ENCODE measurements around the gene TMC7.

Gene TMC7

GRCh38 chr16:19033761-19034160 is 50.0 kb downstream of the TMC7 start:
- no peak for DNase-seq

- no peak for DNase-seq
Observed at GRCh38 chr16:19040400-19040799, 56.7 kb downstream of the TMC7 start.

GRCh38 chr16:19044769-19045168 is 61.0 kb downstream of the TMC7 start:
- DNase-seq: no peak

GRCh38 chr16:19046062-19046461 is 62.3 kb downstream of the TMC7 start:
- DNase-seq: peak; percentile 4

GRCh38 chr16:19062706-19063105 is 79.0 kb downstream of the TMC7 start:
- DNase-seq: no peak

- no peak for DNase-seq
Observed at GRCh38 chr16:19066988-19067348, 83.2 kb downstream of the TMC7 start.

- peak; percentile 100 for DNase-seq
Observed at GRCh38 chr16:19067349-19068236, 83.9 kb downstream of the TMC7 start, which contains the start of gene COQ7. Gene COQ7 (plus strand): TSS chr16:19067614. CDS start chr16:19067665, 51 bp downstream.

- DNase-seq: no peak
Observed at GRCh38 chr16:19068237-19068815, 84.6 kb downstream of the TMC7 start.

- DNase-seq: peak; percentile 80
Observed at GRCh38 chr16:19071811-19072777, 88.4 kb downstream of the TMC7 start.

GRCh38 chr16:19073344-19073743 is 89.6 kb downstream of the TMC7 start:
- DNase-seq: peak; percentile 20

- DNase-seq: no peak
Observed at GRCh38 chr16:19073863-19074262, 90.1 kb downstream of the TMC7 start.

GRCh38 chr16:19075511-19075910 is 91.8 kb downstream of the TMC7 start:
- no peak for DNase-seq

- DNase-seq: no peak
Observed at GRCh38 chr16:19077879-19078278, 94.1 kb downstream of the TMC7 start.

GRCh38 chr16:19083670-19084069 is 99.9 kb downstream of the TMC7 start:
- DNase-seq: no peak

GRCh38 chr16:19084139-19084538 is 100.4 kb downstream of the TMC7 start:
- no peak for DNase-seq

- no peak for DNase-seq
Observed at GRCh38 chr16:19084879-19085278, 101.1 kb downstream of the TMC7 start.

- peak; percentile 93 for DNase-seq
Observed at GRCh38 chr16:19085679-19086200, 102.0 kb downstream of the TMC7 start.

- peak; percentile 94 for DNase-seq
Observed at GRCh38 chr16:19086322-19087199, 102.8 kb downstream of the TMC7 start.

- DNase-seq: no peak
Observed at GRCh38 chr16:19088341-19088916, 104.7 kb downstream of the TMC7 start.

- DNase-seq: no peak
Observed at GRCh38 chr16:19089410-19089955, 105.7 kb downstream of the TMC7 start.

GRCh38 chr16:19090916-19091315 is 107.2 kb downstream of the TMC7 start:
- DNase-seq: no peak
